IMR-90 (cell line): ENCODE measurements around the gene EIF4G3. TPM values are rescaled to one million over a fixed set of nuclear protein-coding genes. Genes with fewer than 3 reads are reported as not detected.

Source experiments
- ATAC-seq: fragments of 200-7000 bp; cut with Tn5 transposase; 2 replicates; pipeline ENCODE4 v1.9.1; 2020; ENCODE audit warnings: low read depth, mild to moderate bottlenecking, moderate library complexity
- BruUV-seq: library from RNA; stranded (reverse); fragments of 400-500 nt; replicated peaks from 2 replicates; lab custom pipeline; 2021; lab: Mats Ljungman, UMichigan
- CTCF ChIA-PET: fragments of 300-600 bp; formaldehyde crosslinking; extraction: SDS; loops from one replicate; lab custom pipeline; 2021; ENCODE audit warnings: antibody characterized with exemption; lab: Yijun Ruan, JAX
- POLR2A ChIA-PET: fragments of 300-600 bp; sonication (Branson Sonifier 250); formaldehyde crosslinking; loops from one replicate; lab custom pipeline; 2022; ENCODE audit warnings: antibody characterized with exemption; ENCODE audit not compliant: unreplicated experiment; lab: Charles Lee
- DNase-seq: peaks from one replicate; pipeline ENCODE4 v3.0.0; 2013
- H2AFZ ChIP-seq: replicated peaks from 2 replicates; pipeline ENCODE3; 2013; ENCODE audit warnings: low read length, mild to moderate bottlenecking; ENCODE audit not compliant: poor library complexity
- H2AK5ac ChIP-seq: 2 replicates; pipeline ENCODE4 v1.6.1; 2013; ENCODE audit warnings: low read depth, low read length, inconsistent platforms
- H2AK9ac ChIP-seq: replicated peaks from 2 replicates; pipeline ENCODE3; 2013; ENCODE audit warnings: mild to moderate bottlenecking, low read depth, low read length, moderate library complexity; ENCODE audit not compliant: poor library complexity
- H2BK120ac ChIP-seq: 2 replicates; pipeline ENCODE4 v1.6.1; 2013; ENCODE audit warnings: low read depth, low read length, inconsistent platforms
- H2BK15ac ChIP-seq: 3 replicates; pipeline ENCODE4 v1.6.1; 2013; ENCODE audit warnings: low read depth, low read length, inconsistent platforms
- H2BK20ac ChIP-seq: 2 replicates; pipeline ENCODE4 v1.6.1; 2013; ENCODE audit warnings: low read depth, mild to moderate bottlenecking, inconsistent platforms, low read length, moderate library complexity
- H2BK5ac ChIP-seq: 2 replicates; pipeline ENCODE4 v1.6.1; 2013; ENCODE audit warnings: mild to moderate bottlenecking, low read depth, low read length, inconsistent platforms; ENCODE audit not compliant: poor library complexity, severe bottlenecking
- H3K14ac ChIP-seq: replicated peaks from 2 replicates; pipeline ENCODE4 v1.6.1; 2013; ENCODE audit warnings: low read depth, low read length, inconsistent platforms
- H3K18ac ChIP-seq: 2 replicates; pipeline ENCODE4 v1.6.1; 2013; ENCODE audit warnings: low read depth, low read length, control low read depth
- H3K23ac ChIP-seq: 2 replicates; pipeline ENCODE4 v1.6.1; 2013; ENCODE audit warnings: low read depth, low read length, inconsistent platforms
- H3K27ac ChIP-seq: 2 replicates; pipeline ENCODE4 v1.5.1; 2013; ENCODE audit warnings: mild to moderate bottlenecking, control low read depth, low read length; ENCODE audit not compliant: insufficient read depth
- H3K27me3 ChIP-seq: 2 replicates; pipeline ENCODE4 v1.6.1; 2013; ENCODE audit warnings: low read length; ENCODE audit not compliant: control insufficient read depth, insufficient read depth
- H3K36me3 ChIP-seq: 2 replicates; pipeline ENCODE4 v1.6.1; 2013; ENCODE audit warnings: low read length, mixed read lengths; ENCODE audit not compliant: control insufficient read depth, insufficient read depth
- H3K4ac ChIP-seq: 2 replicates; pipeline ENCODE4 v1.6.1; 2013; ENCODE audit warnings: low read depth, low read length, inconsistent platforms
- H3K4me1 ChIP-seq: 2 replicates; pipeline ENCODE4 v1.6.1; 2013; ENCODE audit warnings: low read length, mixed read lengths; ENCODE audit not compliant: control insufficient read depth, insufficient read depth
- H3K4me2 ChIP-seq: 2 replicates; pipeline ENCODE4 v1.6.1; 2013; ENCODE audit warnings: low read depth, mild to moderate bottlenecking, control low read depth, low read length, moderate library complexity
- H3K4me3 ChIP-seq: 2 replicates; pipeline ENCODE4 v1.5.1; 2013; ENCODE audit warnings: low read depth, mild to moderate bottlenecking, control low read depth, low read length, moderate library complexity; ENCODE audit not compliant: insufficient read depth
- H3K56ac ChIP-seq: 2 replicates; pipeline ENCODE4 v1.6.1; 2013; ENCODE audit warnings: low read length, inconsistent platforms; ENCODE audit not compliant: insufficient read depth; ENCODE audit errors: extremely low read depth
- H3K79me1 ChIP-seq, 2 experiments: 2 replicates each; pipeline ENCODE4 v1.6.1; 2013; ENCODE audit warnings: low read length in 2 of 2, inconsistent platforms in 1 of 2, low read depth in 1 of 2
- H3K9ac ChIP-seq: 2 replicates; pipeline ENCODE4 v1.6.1; 2013; ENCODE audit warnings: low read depth, low read length, control low read depth
- H3K9me1 ChIP-seq: 2 replicates; pipeline ENCODE4 v1.6.1; 2013; ENCODE audit warnings: low read length, inconsistent platforms; ENCODE audit not compliant: insufficient read depth
- H3K9me3 ChIP-seq: 2 replicates; pipeline ENCODE4 v1.6.1; 2013; ENCODE audit warnings: low read length; ENCODE audit not compliant: control insufficient read depth, insufficient read depth
- H4K20me1 ChIP-seq: 2 replicates; pipeline ENCODE4 v1.6.1; 2013; ENCODE audit warnings: low read length, inconsistent platforms; ENCODE audit not compliant: insufficient read depth
- H4K5ac ChIP-seq: 2 replicates; pipeline ENCODE4 v1.6.1; 2013; ENCODE audit warnings: mild to moderate bottlenecking, low read depth, low read length, control low read depth
- H4K8ac ChIP-seq, 2 experiments: 2 replicates each; pipeline ENCODE4 v1.6.1; 2013; ENCODE audit warnings: low read depth in 2 of 2, low read length in 2 of 2, control low read depth in 1 of 2, inconsistent platforms in 1 of 2
- H4K91ac ChIP-seq: 2 replicates; pipeline ENCODE4 v1.6.1; 2013; ENCODE audit warnings: low read depth, low read length, inconsistent platforms; ENCODE audit not compliant: insufficient read depth
- BHLHE40 ChIP-seq: fragments of 150-350 bp; IDR thresholded peaks from 2 replicates; pipeline ENCODE4 v1.6.1; 2016; ENCODE audit warnings: mild to moderate bottlenecking, low read depth, low read length
- CEBPB ChIP-seq: IDR thresholded peaks from 2 replicates; pipeline ENCODE4 v1.6.1; 2012; ENCODE audit warnings: low read depth, low read length, improper control_type of control experiment
- CHD1 ChIP-seq: IDR thresholded peaks from 2 replicates; pipeline ENCODE4 v1.6.1; 2012; ENCODE audit warnings: low read depth, low read length, improper control_type of control experiment
- FOS ChIP-seq: fragments of 150-350 bp; IDR thresholded peaks from 2 replicates; pipeline ENCODE4 v1.6.1; 2016; ENCODE audit warnings: low read depth, low read length
- MAFK ChIP-seq: IDR thresholded peaks from 2 replicates; pipeline ENCODE4 v1.6.1; 2012; ENCODE audit warnings: low read depth, low read length, improper control_type of control experiment
- MAZ ChIP-seq: IDR thresholded peaks from 2 replicates; pipeline ENCODE4 v1.6.1; 2012; ENCODE audit warnings: low read depth, mild to moderate bottlenecking, low read length, improper control_type of control experiment, moderate library complexity, borderline replicate concordance
- MXI1 ChIP-seq: IDR thresholded peaks from 2 replicates; pipeline ENCODE4 v1.6.1; 2012; ENCODE audit warnings: low read depth, mild to moderate bottlenecking, low read length, moderate library complexity, borderline replicate concordance
- NFE2L2 ChIP-seq: fragments of 150-350 bp; IDR thresholded peaks from 2 replicates; pipeline ENCODE4 v1.6.1; 2016; ENCODE audit warnings: low read depth, mild to moderate bottlenecking, low read length
- POLR2A ChIP-seq: IDR thresholded peaks from 2 replicates; pipeline ENCODE4 v1.6.1; 2012; ENCODE audit warnings: mild to moderate bottlenecking, low read depth, low read length
- RAD21 ChIP-seq: IDR thresholded peaks from 2 replicates; pipeline ENCODE4 v1.6.1; 2012; ENCODE audit warnings: low read length, improper control_type of control experiment
- RCOR1 ChIP-seq: IDR thresholded peaks from 2 replicates; pipeline ENCODE4 v1.6.1; 2012; ENCODE audit warnings: mild to moderate bottlenecking, low read length, improper control_type of control experiment; ENCODE audit not compliant: insufficient replicate concordance
- RFX5 ChIP-seq: IDR thresholded peaks from 2 replicates; pipeline ENCODE4 v1.8.0; 2012; ENCODE audit warnings: low read depth, mild to moderate bottlenecking, low read length, moderate library complexity
- SMC3 ChIP-seq: fragments of 150-350 bp; IDR thresholded peaks from 2 replicates; pipeline ENCODE4 v1.6.1; 2016; ENCODE audit warnings: low read depth, mild to moderate bottlenecking, antibody characterized with exemption, low read length, moderate library complexity
- WGBS, 2 experiments: methylation state at CpG; one replicate each; pipeline versions ENCODE4 v1.1.5 to v1.1.7; 2013; ENCODE audit warnings: missing lambda C conversion rate in 2 of 2; ENCODE audit not compliant: insufficient read length in 1 of 2; ENCODE audit errors: extremely low coverage in 2 of 2; 5-methylcytosine and 5-hydroxymethylcytosine counted together
- dilution Hi-C: fragments of 300-500 bp; cut with HindIII; formaldehyde crosslinking; loops from one replicate; pipeline ENCODE4 v1.14.3; 2018; ENCODE audit warnings: low sequenced_read_pairs; ENCODE audit not compliant: unreplicated experiment
- in situ Hi-C: fragments of 300-500 bp; cut with MboI; formaldehyde crosslinking; loops from 3 replicates; pipeline ENCODE4 v1.14.3; 2019; ENCODE audit warnings: low sequenced_read_pairs, inconsistent platforms, mixed read lengths
- intact Hi-C: fragments of 100-400 bp; cut with micrococcal nuclease; formaldehyde crosslinking; loops from 2 replicates; pipeline ENCODE4 v1.10.0; 2022
- polyA plus RNA-seq, 3 experiments: library from polyadenylated mRNA; depleted of rRNA; stranded (reverse); fragments of >200 nt; gene quantifications; 2 replicates each; pipeline ENCODE4 v1.2.3, GENCODE V29; 2012; ENCODE audit warnings: low replicate concordance in 1 of 3
- total RNA-seq: library from RNA; depleted of rRNA; stranded (reverse); fragments of >200 nt; gene quantifications from 2 replicates; pipeline ENCODE4 v1.2.3, GENCODE V29; 2012
- TF ChIP-seq, protein P1 (sequence below): fragments of 150-350 bp; IDR thresholded peaks from 2 replicates; pipeline ENCODE4 v1.6.1; 2016; ENCODE audit warnings: low read depth, mild to moderate bottlenecking, low read length, moderate library complexity, borderline replicate concordance
- TF ChIP-seq, protein P2 (sequence below): conservative IDR thresholded peaks from 2 replicates; pipeline ENCODE4 v1.5.1; 2012; ENCODE audit warnings: mild to moderate bottlenecking, low read depth, low read length, improper control_type of control experiment
- TF ChIP-seq, protein P3 (sequence below): fragments of 150-350 bp; IDR thresholded peaks from 2 replicates; pipeline ENCODE4 v1.6.1; 2017; ENCODE audit warnings: mild to moderate bottlenecking, antibody characterized with exemption, low read length, low read depth

The EIF4G3 gene
- total and polyA plus RNA-seq, 2 of the 4 experiments (the other 2 are of a cell fraction) = 25.8 to 49.2 TPM

DNA sequence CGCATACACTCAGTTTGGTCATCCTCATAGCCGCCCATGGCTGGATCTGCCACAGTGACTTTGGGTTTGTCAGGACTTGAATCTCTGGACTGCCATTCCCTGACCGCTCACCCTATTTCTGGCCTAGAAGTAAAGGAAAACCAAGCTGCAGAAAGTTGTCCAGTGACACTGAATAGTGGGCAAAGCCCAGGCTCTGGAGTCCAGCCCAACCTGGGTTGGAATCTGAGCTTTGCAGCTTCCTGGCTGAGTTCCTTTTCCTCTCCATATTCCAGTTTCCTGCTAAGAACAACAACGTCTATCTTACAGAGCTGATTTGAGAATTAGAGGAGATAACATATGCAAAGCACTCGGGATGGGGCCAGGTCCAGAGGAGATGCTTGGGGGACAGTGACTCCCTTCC lies 15.6 kb upstream of the EIF4G3 start:
- DNase-seq (no peak), ATAC-seq (no peak)
- in situ Hi-C loops = loop anchor here (10.0 kb wide), 2 partner anchors 207 to 407 kb away; partner anchors contain the start of gene HP1BP3
- Histone ChIP-seq H2BK120ac (no peak overlapping the region), H3K36me3 (no peaks in the 10 kb centered on the region), H3K14ac (no peak overlapping the region), H2BK20ac (no peak overlapping the region), H3K9me3 (no peaks in the 10 kb centered on the region), H2AK5ac (no peak overlapping the region), H3K9me1 (0 out of 2 replicates have a peak, but pooled peaks cover 4% of the 10 kb centered on the region), H3K27me3 (no peaks in the 10 kb centered on the region), H3K9ac (no peak overlapping the region), H2BK5ac (no peak overlapping the region), H4K91ac (no peak overlapping the region), H4K20me1 (no peaks in the 10 kb centered on the region), H2BK15ac (no peak overlapping the region), H3K23ac (no peak overlapping the region), H3K18ac (no peak overlapping the region), H3K4me3 (no peak overlapping the region), H2AK9ac (peak overlapping the region; percentile 6), H3K56ac (no peak overlapping the region), H4K8ac (peak overlapping the region in 1 of 2 experiments; percentile 4; a peak in 1 of 4 replicates), H3K79me1 (no peaks in the 10 kb centered on the region), H4K5ac (0 out of 2 replicates have a peak overlapping the region, but pooled peaks have one; percentile 0), H3K4ac (no peak overlapping the region), H3K4me2 (no peak overlapping the region), H3K4me1 (0 out of 2 replicates have a peak, but pooled peaks cover 2% of the 10 kb centered on the region), H2AFZ (peak overlapping the region; percentile 34), H3K27ac (no peak overlapping the region)
- no peak for TF ChIP-seq MAZ
- TF ChIP-seq CHD1 = no peak
- TF ChIP-seq SMC3 = no peak
- TF ChIP-seq, protein P1, sequence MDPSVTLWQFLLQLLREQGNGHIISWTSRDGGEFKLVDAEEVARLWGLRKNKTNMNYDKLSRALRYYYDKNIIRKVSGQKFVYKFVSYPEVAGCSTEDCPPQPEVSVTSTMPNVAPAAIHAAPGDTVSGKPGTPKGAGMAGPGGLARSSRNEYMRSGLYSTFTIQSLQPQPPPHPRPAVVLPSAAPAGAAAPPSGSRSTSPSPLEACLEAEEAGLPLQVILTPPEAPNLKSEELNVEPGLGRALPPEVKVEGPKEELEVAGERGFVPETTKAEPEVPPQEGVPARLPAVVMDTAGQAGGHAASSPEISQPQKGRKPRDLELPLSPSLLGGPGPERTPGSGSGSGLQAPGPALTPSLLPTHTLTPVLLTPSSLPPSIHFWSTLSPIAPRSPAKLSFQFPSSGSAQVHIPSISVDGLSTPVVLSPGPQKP = no peak
- no peak for TF ChIP-seq NFE2L2
- no peak for TF ChIP-seq RFX5
- TF ChIP-seq FOS = no peak
- TF ChIP-seq POLR2A = no peak
- TF ChIP-seq, protein P2, sequence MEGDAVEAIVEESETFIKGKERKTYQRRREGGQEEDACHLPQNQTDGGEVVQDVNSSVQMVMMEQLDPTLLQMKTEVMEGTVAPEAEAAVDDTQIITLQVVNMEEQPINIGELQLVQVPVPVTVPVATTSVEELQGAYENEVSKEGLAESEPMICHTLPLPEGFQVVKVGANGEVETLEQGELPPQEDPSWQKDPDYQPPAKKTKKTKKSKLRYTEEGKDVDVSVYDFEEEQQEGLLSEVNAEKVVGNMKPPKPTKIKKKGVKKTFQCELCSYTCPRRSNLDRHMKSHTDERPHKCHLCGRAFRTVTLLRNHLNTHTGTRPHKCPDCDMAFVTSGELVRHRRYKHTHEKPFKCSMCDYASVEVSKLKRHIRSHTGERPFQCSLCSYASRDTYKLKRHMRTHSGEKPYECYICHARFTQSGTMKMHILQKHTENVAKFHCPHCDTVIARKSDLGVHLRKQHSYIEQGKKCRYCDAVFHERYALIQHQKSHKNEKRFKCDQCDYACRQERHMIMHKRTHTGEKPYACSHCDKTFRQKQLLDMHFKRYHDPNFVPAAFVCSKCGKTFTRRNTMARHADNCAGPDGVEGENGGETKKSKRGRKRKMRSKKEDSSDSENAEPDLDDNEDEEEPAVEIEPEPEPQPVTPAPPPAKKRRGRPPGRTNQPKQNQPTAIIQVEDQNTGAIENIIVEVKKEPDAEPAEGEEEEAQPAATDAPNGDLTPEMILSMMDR = no peak
- no peak for TF ChIP-seq BHLHE40
- TF ChIP-seq, protein P3, sequence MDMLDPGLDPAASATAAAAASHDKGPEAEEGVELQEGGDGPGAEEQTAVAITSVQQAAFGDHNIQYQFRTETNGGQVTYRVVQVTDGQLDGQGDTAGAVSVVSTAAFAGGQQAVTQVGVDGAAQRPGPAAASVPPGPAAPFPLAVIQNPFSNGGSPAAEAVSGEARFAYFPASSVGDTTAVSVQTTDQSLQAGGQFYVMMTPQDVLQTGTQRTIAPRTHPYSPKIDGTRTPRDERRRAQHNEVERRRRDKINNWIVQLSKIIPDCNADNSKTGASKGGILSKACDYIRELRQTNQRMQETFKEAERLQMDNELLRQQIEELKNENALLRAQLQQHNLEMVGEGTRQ = no peak
- no peak for TF ChIP-seq CEBPB
- no peak for TF ChIP-seq RCOR1
- TF ChIP-seq RAD21 = no peak
- TF ChIP-seq MXI1 = no peak
- no peak for TF ChIP-seq MAFK
- intact Hi-C loops = loop anchor here (10.0 kb wide), 2 partner anchors 247 to 667 kb away; no protein-coding TSS in a partner anchor
- dilution Hi-C loops = no loop called here
- WGBS, 2 experiments = 72% methylated on average over 2 of the region's 5 CpGs; no CpG with 5 or more reads in 1 of the 2 experiments
- ChIA-PET CTCF (interaction anchor here (0.6 to 1.1 kb wide), 4 partner anchors 17 to 499 kb away, joined by 3 to 5 read pairs (median 3); no protein-coding TSS in a partner anchor), POLR2A (no interaction called here)
- no TSS peak for BruUV-seq
